DOHH2 (cell line): ENCODE data around the gene DYNC2LI1.

Experiments
- CTCF ChIP-seq: fragments of 200-600 bp; sonication (generic); IDR thresholded peaks from one replicate; pipeline ENCODE4 v1.5.1; 2014; ENCODE audit warnings: antibody characterized with exemption, mild to moderate bottlenecking, low read depth, low read length; ENCODE audit not compliant: poor library complexity, severe bottlenecking
- EZH2phosphoT487 ChIP-seq: fragments of 200-600 bp; sonication (generic); IDR thresholded peaks from 2 replicates; pipeline ENCODE4 v1.6.1; 2017; ENCODE audit warnings: borderline replicate concordance, mild to moderate bottlenecking, antibody characterized with exemption, low read length, moderate library complexity, mixed read lengths

GRCh38 chr2:43852196-43852730 is 78.4 kb downstream of the DYNC2LI1 start:
- TF ChIP-seq CTCF (no peak), EZH2phosphoT487 (no peak)
